Right hindlimb (tissue), 1 donor: Measurements from ENCODE around the gene APOA4.

Experiments
- DNase-seq: peaks from one replicate; pipeline ENCODE4 v3.0.0-alpha.2; 2018

The APOA4 gene

GRCh38 chr11:116796548-116796947, 26.6 kb downstream of the APOA4 start:
- no peak for DNase-seq

GRCh38 chr11:116794851-116795250, 28.3 kb downstream of the APOA4 start:
- DNase-seq, result no peak

- DNase-seq, result no peak
Observed at GRCh38 chr11:116793772-116794097, 29.4 kb downstream of the APOA4 start.

- DNase-seq, result no peak
Observed at GRCh38 chr11:116792869-116793771, 30.0 kb downstream of the APOA4 start.

- no peak for DNase-seq
Observed at GRCh38 chr11:116792144-116792868, 30.8 kb downstream of the APOA4 start.

GRCh38 chr11:116791813-116792143, 31.3 kb downstream of the APOA4 start, which contains the start of gene APOA5:
Gene APOA5, minus strand, starts transcription at chr11:116791879. Its CDS starts 19 bp downstream, at chr11:116791860.
- no peak for DNase-seq

- peak; percentile 79 for DNase-seq
Observed at GRCh38 chr11:116791002-116791812, 31.9 kb downstream of the APOA4 start.

GRCh38 chr11:116790167-116791001, 32.7 kb downstream of the APOA4 start:
- DNase-seq, result no peak

- DNase-seq, result no peak
Observed at GRCh38 chr11:116788975-116789374, 34.1 kb downstream of the APOA4 start.

- no peak for DNase-seq
Observed at GRCh38 chr11:116788534-116788933, 34.6 kb downstream of the APOA4 start.

- DNase-seq, result peak; percentile 91
Observed at GRCh38 chr11:116787786-116788486, 35.2 kb downstream of the APOA4 start, which contains the start of gene ZPR1. Gene ZPR1, minus strand, starts transcription at chr11:116788023. Its CDS starts 33 bp downstream, at chr11:116787990.

GRCh38 chr11:116787436-116787785, 35.7 kb downstream of the APOA4 start:
- DNase-seq, result no peak

- no peak for DNase-seq
Observed at GRCh38 chr11:116786966-116787365, 36.1 kb downstream of the APOA4 start.

- DNase-seq, result no peak
Observed at GRCh38 chr11:116786326-116786725, 36.8 kb downstream of the APOA4 start.

GRCh38 chr11:116782728-116783127, 40.4 kb downstream of the APOA4 start:
- DNase-seq, result no peak

- DNase-seq, result no peak
Observed at GRCh38 chr11:116778556-116778955, 44.5 kb downstream of the APOA4 start.

GRCh38 chr11:116777056-116777455, 46.0 kb downstream of the APOA4 start:
- DNase-seq, result no peak

GRCh38 chr11:116776522-116776984, 46.6 kb downstream of the APOA4 start:
- DNase-seq, result no peak

- DNase-seq, result no peak
Observed at GRCh38 chr11:116775975-116776374, 47.1 kb downstream of the APOA4 start.

GRCh38 chr11:116774661-116775060, 48.4 kb downstream of the APOA4 start:
- no peak for DNase-seq
